Fibroblast of the aortic adventitia (primary cell): ENCODE measurements around the gene PRKG1. TPM values are rescaled to one million over a fixed set of nuclear protein-coding genes. Genes with fewer than 3 reads are reported as not detected.
A peak's percentile ranks its signal among the peaks of the same experiment; 100 is the strongest.

Source experiments
- DNase-seq: peaks from one replicate; pipeline ENCODE4 v3.0.0-alpha.2; 2010; ENCODE audit warnings: low read depth
- H3K4me3 ChIP-seq: 2 replicates; pipeline ENCODE4 v1.5.1; 2011; ENCODE audit warnings: low read depth, mild to moderate bottlenecking, control low read depth, low read length, moderate library complexity
- CTCF ChIP-seq: IDR thresholded peaks from 2 replicates; pipeline ENCODE4 v1.5.1; 2011; ENCODE audit warnings: mild to moderate bottlenecking, low read length, control low read depth, inconsistent platforms; ENCODE audit not compliant: insufficient read depth
- total RNA-seq: library from RNA; depleted of rRNA; stranded (reverse); fragments of >200 nt; gene quantifications from 2 replicates; pipeline ENCODE4 v1.2.3, GENCODE V29; 2012; ENCODE audit warnings: low replicate concordance

PRKG1 gene
- total RNA-seq, 1 donor, result 45.6 TPM

DNA sequence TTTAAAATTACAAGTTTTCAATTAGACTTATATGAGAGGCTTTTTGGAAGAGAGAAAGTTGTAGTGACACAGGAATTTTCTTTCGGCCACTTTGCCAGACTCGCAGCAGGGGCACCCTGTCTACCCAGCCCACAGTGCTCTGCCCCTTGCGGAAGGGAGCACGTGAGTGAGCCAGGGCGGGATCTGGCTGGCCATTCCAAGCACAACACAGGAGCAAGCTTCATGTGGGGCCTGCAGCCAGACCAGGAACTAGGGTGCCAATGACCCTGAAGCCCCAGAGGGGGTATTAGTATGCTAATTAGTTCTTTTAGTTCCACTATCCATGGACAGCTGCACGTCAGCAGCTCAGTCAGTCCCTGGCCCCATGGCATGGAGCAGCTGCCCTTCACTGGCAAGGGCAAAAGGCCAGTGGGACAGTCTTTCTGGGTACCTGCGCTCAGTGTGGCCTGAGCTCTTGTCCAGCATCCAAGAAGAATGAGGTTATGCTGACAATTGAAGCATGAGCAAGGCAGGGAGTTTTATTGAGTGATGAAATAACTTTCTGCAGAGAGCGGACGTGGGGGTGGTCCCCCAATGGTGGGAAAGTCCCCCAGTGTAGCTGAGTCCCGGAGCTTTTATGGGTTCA, 876.2 kb downstream of the PRKG1 start:
- no peak for TF ChIP-seq CTCF
- no peak for DNase-seq
- no peak overlapping the region for H3K4me3 ChIP-seq

- TF ChIP-seq CTCF, result no peak
- H3K4me3 ChIP-seq, result no peak overlapping the region
- peak; percentile 18 for DNase-seq
Observed at GRCh38 chr10:51950996-51951555, 876.8 kb downstream of the PRKG1 start.

GRCh38 chr10:51951601-51952000, 877.3 kb downstream of the PRKG1 start:
- no peak for TF ChIP-seq CTCF
- DNase-seq, result no peak
- no peak overlapping the region for H3K4me3 ChIP-seq

GRCh38 chr10:51952056-51952455, 877.8 kb downstream of the PRKG1 start:
- H3K4me3 ChIP-seq, result no peak overlapping the region
- TF ChIP-seq CTCF, result no peak
- DNase-seq, result peak; percentile 42

DNA sequence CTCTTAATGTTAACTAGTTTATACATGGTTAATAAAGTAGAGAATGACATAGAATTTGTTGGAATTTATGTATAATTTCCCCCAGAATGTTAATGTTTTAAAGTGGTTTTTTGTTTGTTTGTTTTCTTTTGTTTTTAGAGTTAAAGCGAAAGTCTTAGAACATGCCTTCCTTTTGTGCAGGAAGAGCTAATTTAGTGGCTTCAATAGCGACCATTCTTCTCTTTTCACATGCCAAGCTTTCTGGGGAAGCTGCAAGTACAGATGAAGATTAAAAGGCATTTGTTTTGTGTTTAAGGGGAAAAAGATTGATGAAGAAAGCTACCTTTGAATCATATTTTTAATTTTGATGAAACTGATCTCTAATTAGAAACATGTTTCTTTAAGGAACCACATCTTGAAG, 881.4 kb downstream of the PRKG1 start:
- no peak overlapping the region for H3K4me3 ChIP-seq
- no peak for TF ChIP-seq CTCF

GRCh38 chr10:51956822-51957221, 882.5 kb downstream of the PRKG1 start:
- H3K4me3 ChIP-seq, result no peak overlapping the region
- TF ChIP-seq CTCF, result no peak
- DNase-seq, result no peak

More for the DNA sequence above, 881.4 kb downstream of the PRKG1 start:
- DNase-seq, result no peak

- DNase-seq, result peak; percentile 87
- TF ChIP-seq CTCF, result peak; percentile 50
Observed at GRCh38 chr10:51960494-51960895, 886.2 kb downstream of the PRKG1 start.

More at GRCh38 chr10:51960494-51960895, 886.2 kb downstream of the PRKG1 start:
- no peak overlapping the region for H3K4me3 ChIP-seq
